Left lung (tissue), 10 donors: ENCODE measurements around the gene PARP16. TPM values are rescaled to one million over a fixed set of nuclear protein-coding genes. Genes with fewer than 3 reads are reported as not detected.

ENCODE experiments used
- ATAC-seq: fragments of 200-7000 bp; cut with Tn5 transposase; one replicate; pipeline ENCODE4 v1.9.1; 2020; ENCODE audit warnings: moderate library complexity
- DNase-seq, 4 donors: peaks; one replicate each; pipeline ENCODE4 v3.0.0-alpha.2; 2013 to 2020
- H3K27ac ChIP-seq, 2 donors: fragments of 200-600 bp; sonication (generic) in 1 of 2; one replicate each; pipeline versions ENCODE4 v1.5.0 to v1.8.0; 2020 to 2021
- H3K27me3 ChIP-seq, 2 donors: fragments of 200-600 bp; sonication (generic) in 1 of 2; one replicate each; pipeline versions ENCODE4 v1.5.0 to v1.8.0; 2020 to 2021
- H3K36me3 ChIP-seq, 2 donors: fragments of 200-600 bp; sonication (generic) in 1 of 2; one replicate each; pipeline versions ENCODE4 v1.5.0 to v1.8.0; 2020 to 2021
- H3K4me1 ChIP-seq, 2 donors: fragments of 200-600 bp; one replicate each; pipeline ENCODE4 v1.8.0; 2021
- H3K4me3 ChIP-seq, 2 donors: fragments of 200-600 bp; sonication (generic) in 1 of 2; one replicate each; pipeline versions ENCODE4 v1.5.0 to v1.8.0; 2020 to 2021; ENCODE audit warnings: mild to moderate bottlenecking in 1 of 2
- H3K9me3 ChIP-seq, 2 donors: fragments of 200-600 bp; sonication (generic) in 1 of 2; one replicate each; pipeline versions ENCODE4 v1.5.0 to v1.8.0; 2020 to 2021
- intact Hi-C, 2 donors: fragments of 100-400 bp; cut with DNase I; formaldehyde crosslinking; loops; one replicate each; pipeline versions ENCODE4 v1.11.2 to v1.14.2; 2022
- polyA plus RNA-seq, 6 donors: library from polyadenylated mRNA; unstranded; fragments of 120-200 nt; gene quantifications; one replicate each; pipeline ENCODE4 v1.2.1, GENCODE V29; 2013; ENCODE audit not compliant: insufficient read length in 6 of 6
- total RNA-seq, 2 donors: library from RNA; stranded (reverse); fragmentation: NEBNext Ultra II Directional; extraction: Animal tissue kit (Norgen Biotek cat#: 25700); gene quantifications; one replicate each; pipeline ENCODE4 v1.2.1, GENCODE V29; 2021
- TF ChIP-seq, protein P1 (sequence below), 2 donors: fragments of 200-600 bp; sonication (generic) in 1 of 2; IDR thresholded peaks; one replicate each; pipeline versions ENCODE4 v1.5.0 to v1.8.0; 2021; ENCODE audit warnings: antibody characterized with exemption in 2 of 2
- donor health status: DM: no; HTN: yes; CAD: no.
- donor health status: DM: no; HTN: no; CAD: no.

The PARP16 gene
- total and polyA plus RNA-seq, 8 donors: 8.0 to 22.2 (median 20.1) TPM

DNA sequence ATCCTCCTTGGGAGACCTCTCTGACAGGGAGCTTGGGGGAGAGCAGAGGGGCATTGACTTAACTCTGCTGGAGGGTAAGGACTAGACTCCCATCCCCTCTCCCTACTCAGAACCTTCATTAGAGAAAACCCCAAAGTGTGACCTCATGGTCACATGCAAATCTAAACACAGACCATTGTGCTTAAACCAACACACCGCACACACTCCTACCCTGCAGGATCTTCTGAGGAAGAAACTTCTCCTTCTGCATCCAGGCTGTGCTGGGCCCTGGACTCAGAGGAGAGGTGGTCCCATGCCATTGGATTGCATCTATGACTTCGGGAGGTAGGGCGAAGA lies 805 bp upstream of the PARP16 start:
- Histone ChIP-seq H3K4me1 (peaks cover 12 to 17% of the 10 kb centered on the region in 2 donors), H3K9me3 (no peaks in the 10 kb centered on the region), H3K4me3 (peak overlapping the region in 1 of 2 donors; percentile 70), H3K36me3 (no peaks in the 10 kb centered on the region), H3K27ac (peak overlapping the region; percentile 80 to 82), H3K27me3 (no peaks in the 10 kb centered on the region)
- DNase-seq (no peak), ATAC-seq (no peak)
- TF ChIP-seq, protein P1, sequence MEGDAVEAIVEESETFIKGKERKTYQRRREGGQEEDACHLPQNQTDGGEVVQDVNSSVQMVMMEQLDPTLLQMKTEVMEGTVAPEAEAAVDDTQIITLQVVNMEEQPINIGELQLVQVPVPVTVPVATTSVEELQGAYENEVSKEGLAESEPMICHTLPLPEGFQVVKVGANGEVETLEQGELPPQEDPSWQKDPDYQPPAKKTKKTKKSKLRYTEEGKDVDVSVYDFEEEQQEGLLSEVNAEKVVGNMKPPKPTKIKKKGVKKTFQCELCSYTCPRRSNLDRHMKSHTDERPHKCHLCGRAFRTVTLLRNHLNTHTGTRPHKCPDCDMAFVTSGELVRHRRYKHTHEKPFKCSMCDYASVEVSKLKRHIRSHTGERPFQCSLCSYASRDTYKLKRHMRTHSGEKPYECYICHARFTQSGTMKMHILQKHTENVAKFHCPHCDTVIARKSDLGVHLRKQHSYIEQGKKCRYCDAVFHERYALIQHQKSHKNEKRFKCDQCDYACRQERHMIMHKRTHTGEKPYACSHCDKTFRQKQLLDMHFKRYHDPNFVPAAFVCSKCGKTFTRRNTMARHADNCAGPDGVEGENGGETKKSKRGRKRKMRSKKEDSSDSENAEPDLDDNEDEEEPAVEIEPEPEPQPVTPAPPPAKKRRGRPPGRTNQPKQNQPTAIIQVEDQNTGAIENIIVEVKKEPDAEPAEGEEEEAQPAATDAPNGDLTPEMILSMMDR (IDR thresholded peaks at IDR 0.05): no peak
- intact Hi-C loops: no loop called here

DNA sequence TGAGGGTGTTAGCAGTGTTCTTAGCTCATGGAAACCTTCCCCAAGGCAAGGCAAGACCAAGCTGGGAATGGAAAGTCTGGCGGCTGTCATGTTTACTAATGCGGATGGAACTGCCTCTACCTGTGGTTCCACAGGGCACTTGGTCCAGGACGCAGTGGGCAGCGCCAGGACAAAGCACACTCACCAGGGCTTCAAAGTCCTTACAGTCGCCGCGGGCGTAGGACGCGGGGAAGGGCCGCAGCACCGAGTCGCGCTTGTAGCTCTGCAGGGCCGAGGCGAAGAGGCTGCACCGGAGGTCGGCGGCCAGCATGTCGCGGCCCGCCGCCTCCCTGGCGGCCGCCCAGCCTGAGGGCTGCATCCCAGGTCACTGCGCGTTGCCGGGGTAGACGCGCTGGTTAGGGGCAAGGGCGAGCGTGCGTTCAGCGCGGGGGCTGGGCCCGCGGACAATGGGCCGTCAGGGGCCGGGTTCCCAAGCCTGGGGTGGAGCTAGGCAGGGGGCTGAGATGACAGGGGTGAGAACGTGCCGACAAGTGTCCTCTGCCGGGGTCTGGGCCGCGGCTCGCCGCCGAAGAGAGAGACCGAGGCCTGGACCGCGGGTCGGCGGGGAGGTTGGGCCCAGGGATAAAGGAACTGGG lies 497 bp downstream of the PARP16 start:
- H3K4me3 ChIP-seq: peak overlapping the region; percentile 59 to 70
- no peaks in the 10 kb centered on the region for H3K9me3 ChIP-seq
- DNase-seq: peak in 3 of 4 donors; percentile 28 to 88 (median 42)
- H3K27ac ChIP-seq: peak overlapping the region; percentile 80 to 82
- no peaks in the 10 kb centered on the region for H3K36me3 ChIP-seq
- peak; percentile 63 for ATAC-seq
- H3K27me3 ChIP-seq: no peaks in the 10 kb centered on the region
- intact Hi-C loops: no loop called here
- H3K4me1 ChIP-seq: peaks cover 12 to 17% of the 10 kb centered on the region in 2 donors
- TF ChIP-seq, protein P1 (IDR thresholded peaks at IDR 0.05): no peak

DNA sequence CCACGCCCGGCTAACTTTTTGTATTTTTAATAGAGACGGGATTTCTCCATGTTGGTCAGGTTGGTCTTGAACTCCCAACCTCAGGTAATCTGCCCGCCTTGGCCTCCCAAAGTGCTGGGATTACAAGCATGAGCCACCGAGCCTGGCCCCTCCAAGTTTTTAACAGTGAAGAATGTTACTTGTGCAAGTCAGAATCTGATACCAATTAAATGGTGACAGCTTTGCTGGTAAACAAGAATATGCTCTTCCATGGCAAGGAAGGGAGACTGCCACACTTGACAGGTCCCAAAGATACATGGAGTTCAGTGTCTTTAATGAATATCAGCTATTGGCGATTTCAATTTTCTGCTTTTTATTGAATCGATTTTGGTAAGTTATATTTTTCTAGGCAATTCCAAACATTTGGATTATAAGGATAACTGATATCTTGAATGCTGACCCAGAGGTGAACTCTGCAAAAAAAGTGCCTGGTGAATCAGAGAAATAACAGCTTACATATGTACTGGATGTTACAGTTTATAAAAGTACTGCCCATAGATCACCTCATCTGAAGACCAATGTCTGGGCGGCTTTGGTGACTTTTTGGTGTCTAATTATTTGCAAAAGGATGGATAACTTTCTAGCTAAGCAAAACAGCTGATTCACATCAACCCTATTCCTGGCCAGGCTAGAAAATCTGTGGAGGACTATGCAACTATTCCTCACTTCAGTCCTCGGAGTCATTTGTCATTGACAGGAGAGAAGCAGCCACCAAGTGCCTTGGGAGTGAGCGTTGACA lies 1.2 kb downstream of the PARP16 start:
- H3K4me3 ChIP-seq: peak overlapping the region; percentile 59 to 70
- no peaks in the 10 kb centered on the region for H3K9me3 ChIP-seq
- H3K27ac ChIP-seq: peak overlapping the region; percentile 80 to 82
- intact Hi-C loops: no loop called here
- H3K27me3 ChIP-seq: no peaks in the 10 kb centered on the region
- H3K4me1 ChIP-seq: peaks cover 12 to 17% of the 10 kb centered on the region in 2 donors
- no peaks in the 10 kb centered on the region for H3K36me3 ChIP-seq
- DNase-seq: peak in 1 of 4 donors; percentile 13
- TF ChIP-seq, protein P1 (IDR thresholded peaks at IDR 0.05): no peak
- ATAC-seq: no peak

DNA sequence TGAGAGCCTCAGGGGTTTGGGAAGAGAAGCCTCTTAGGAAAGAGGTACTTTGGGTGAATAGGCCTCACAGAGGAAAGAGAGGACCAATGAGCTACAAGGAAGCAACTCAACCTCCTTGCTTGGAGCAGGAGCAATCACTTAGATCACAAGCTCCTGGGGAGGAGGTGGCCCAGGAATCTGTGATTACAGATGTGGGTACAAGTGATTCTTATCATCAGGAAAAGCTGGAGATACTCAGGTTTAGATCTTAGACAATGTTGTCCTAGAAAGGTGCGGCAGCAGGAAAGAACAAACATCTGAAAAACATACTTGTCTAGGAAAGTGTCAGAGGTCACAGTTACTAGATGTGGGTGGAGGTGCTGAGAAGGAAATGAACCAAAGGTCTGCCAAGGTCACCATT lies 8.2 kb downstream of the PARP16 start:
- DNase-seq: no peak
- Histone ChIP-seq H3K4me3 (no peak overlapping the region), H3K27me3 (no peaks in the 10 kb centered on the region)

DNA sequence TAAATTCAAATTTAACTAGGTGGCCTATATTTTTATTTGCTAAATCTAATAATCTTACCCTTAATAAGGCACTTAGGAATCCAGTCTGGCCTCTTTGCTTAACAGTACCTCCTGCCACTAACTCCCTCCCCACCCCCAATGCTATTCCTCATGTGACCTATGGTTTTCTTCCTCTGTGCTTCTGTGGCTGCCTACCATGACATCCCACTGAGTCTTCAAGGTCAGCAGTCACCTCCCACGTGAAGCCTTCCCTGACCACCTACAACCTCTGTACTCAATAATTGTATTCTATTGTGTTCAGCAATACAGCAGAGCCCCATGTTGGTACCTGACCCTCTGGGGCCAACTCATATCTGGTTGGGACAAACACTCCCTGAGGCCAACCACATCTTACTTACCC lies 9.7 kb downstream of the PARP16 start:
- Histone ChIP-seq H3K4me3 (no peak overlapping the region), H3K4me1 (no peaks in the 10 kb centered on the region), H3K36me3 (no peaks in the 10 kb centered on the region), H3K27ac (no peak overlapping the region), H3K9me3 (no peaks in the 10 kb centered on the region), H3K27me3 (no peaks in the 10 kb centered on the region)
- intact Hi-C loops: no loop called here
- no peak for DNase-seq
- ATAC-seq: no peak
- TF ChIP-seq, protein P1 (IDR thresholded peaks at IDR 0.05): no peak

More for the DNA sequence above, 8.2 kb downstream of the PARP16 start:
- Histone ChIP-seq H3K9me3 (no peaks in the 10 kb centered on the region), H3K4me1 (no peaks in the 10 kb centered on the region), H3K27ac (no peak overlapping the region), H3K36me3 (no peaks in the 10 kb centered on the region)
- TF ChIP-seq, protein P1 (IDR thresholded peaks at IDR 0.05): no peak
- peak; percentile 29 for ATAC-seq
- intact Hi-C loops: no loop called here
